Endothelial cell of umbilical vein (primary cell): Measurements from ENCODE around the gene CHMP2B. TPM values are rescaled to one million over a fixed set of nuclear protein-coding genes. Genes with fewer than 3 reads are reported as not detected.

Experiments used
- BruUV-seq: library from RNA; stranded (reverse); fragments of 400-500 nt; replicated peaks from 2 replicates; lab custom pipeline; 2021; lab: Mats Ljungman, UMichigan
- CTCF ChIA-PET: fragments of 300-600, 350-600 bp; sonication (Branson Sonifier 250); formaldehyde crosslinking; loops from one replicate; lab custom pipeline; 2021; ENCODE audit warnings: antibody characterized with exemption, inconsistent platforms; lab: Charles Lee
- POLR2A ChIA-PET: fragments of 300-600, 350-600 bp; sonication (Branson Sonifier 250); formaldehyde crosslinking; loops from one replicate; lab custom pipeline; 2021; ENCODE audit warnings: antibody characterized with exemption, inconsistent platforms; lab: Charles Lee
- DNase-seq: peaks from one replicate; pipeline ENCODE4 v3.0.0-alpha.2; 2011; ENCODE audit warnings: low read depth, low spot score
- FAIRE-seq: peaks from 2 replicates; lab custom pipeline; 2011; peaks lifted over from hg19 to GRCh38; lab: Jason Lieb, UNC
- H2AFZ ChIP-seq: 2 replicates; pipeline ENCODE4 v1.6.0; 2012; ENCODE audit warnings: low read depth, low read length, control low read depth, inconsistent platforms
- H3K27ac ChIP-seq: 2 replicates; pipeline ENCODE4 v1.5.1; 2011; ENCODE audit warnings: low read depth, mild to moderate bottlenecking, control low read depth, low read length, moderate library complexity; ENCODE audit not compliant: insufficient read depth
- H3K27me3 ChIP-seq, 2 experiments: 2 replicates each; pipeline versions ENCODE4 v1.6.0 to v1.6.1; 2011; ENCODE audit warnings: low read length in 2 of 2, mixed read lengths in 1 of 2; ENCODE audit not compliant: control insufficient read depth in 2 of 2, insufficient read depth in 2 of 2
- H3K36me3 ChIP-seq, 2 experiments: 2 replicates in 1 of 2; 3 replicates in 1 of 2; pipeline ENCODE4 v1.5.1; 2011; ENCODE audit warnings: low read length in 2 of 2, mild to moderate bottlenecking in 1 of 2, moderate library complexity in 1 of 2; ENCODE audit not compliant: control insufficient read depth in 2 of 2, insufficient read depth in 2 of 2; ENCODE audit errors: extremely low read depth in 1 of 2
- H3K4me1 ChIP-seq: 3 replicates; pipeline ENCODE4 v1.5.1; 2011; ENCODE audit warnings: mild to moderate bottlenecking, low read length; ENCODE audit not compliant: control insufficient read depth, insufficient read depth; ENCODE audit errors: extremely low read depth
- H3K4me2 ChIP-seq: 2 replicates; pipeline ENCODE4 v1.6.1; 2011; ENCODE audit warnings: low read length, control low read depth, mixed read lengths; ENCODE audit not compliant: insufficient read depth
- H3K4me3 ChIP-seq, 3 experiments: fragments of 200-600 bp in 1 of 3; sonication (generic), shearing (Covaris generic) in 1 of 3; replicated peaks in 1 of 3; 2 replicates each; pipeline ENCODE4 v1.5.1; 2011 to 2016; ENCODE audit warnings: control low read depth in 3 of 3, low read length in 3 of 3, mild to moderate bottlenecking in 2 of 3, inconsistent platforms in 1 of 3, low read depth in 1 of 3, moderate library complexity in 1 of 3; ENCODE audit not compliant: insufficient read depth in 1 of 3
- H3K79me2 ChIP-seq: 2 replicates; pipeline ENCODE4 v1.6.0; 2012; ENCODE audit warnings: low read length, inconsistent platforms; ENCODE audit not compliant: control insufficient read depth, insufficient read depth
- H3K9ac ChIP-seq: replicated peaks from 2 replicates; pipeline ENCODE3; 2011; ENCODE audit warnings: low read length, control low read depth; ENCODE audit not compliant: insufficient read depth; ENCODE audit errors: extremely low read depth
- H3K9me1 ChIP-seq: replicated peaks from 3 replicates; pipeline ENCODE4 v1.6.0; 2011; ENCODE audit warnings: mild to moderate bottlenecking, low read length; ENCODE audit not compliant: control insufficient read depth, insufficient read depth; ENCODE audit errors: extremely low read depth
- H3K9me3 ChIP-seq: replicated peaks from 2 replicates; pipeline ENCODE4 v1.5.1; 2012; ENCODE audit warnings: low read length, inconsistent platforms; ENCODE audit not compliant: control insufficient read depth, insufficient read depth
- H4K20me1 ChIP-seq: replicated peaks from 2 replicates; pipeline ENCODE3; 2011; ENCODE audit warnings: mild to moderate bottlenecking, low read length; ENCODE audit not compliant: control insufficient read depth, insufficient read depth; ENCODE audit errors: extremely low read depth
- FOS ChIP-seq: IDR thresholded peaks from 2 replicates; pipeline ENCODE4 v1.6.1; 2011; ENCODE audit warnings: mild to moderate bottlenecking, low read length, moderate library complexity, borderline replicate concordance; ENCODE audit not compliant: insufficient read depth
- GATA2 ChIP-seq: IDR thresholded peaks from 2 replicates; pipeline ENCODE4 v1.7.0; 2011; ENCODE audit warnings: low read depth, mild to moderate bottlenecking, moderate library complexity, mixed read lengths, low read length; ENCODE audit not compliant: insufficient read length, insufficient read depth
- JUN ChIP-seq: IDR thresholded peaks from 2 replicates; pipeline ENCODE4 v1.6.1; 2011; ENCODE audit warnings: borderline replicate concordance, low read depth; ENCODE audit not compliant: insufficient read length, insufficient read depth
- MYC ChIP-seq: IDR thresholded peaks from one replicate; pipeline ENCODE4 v1.6.1; 2011; ENCODE audit warnings: mild to moderate bottlenecking, low read depth, low read length
- POLR2A ChIP-seq: IDR thresholded peaks from 2 replicates; pipeline ENCODE4 v1.6.1; 2012; ENCODE audit warnings: low read depth, mild to moderate bottlenecking, control low read depth, low read length
- POLR2AphosphoS5 ChIP-seq: IDR thresholded peaks from 2 replicates; pipeline ENCODE4 v1.6.1; 2012; ENCODE audit warnings: low read depth, mild to moderate bottlenecking, control low read depth, low read length, moderate library complexity; ENCODE audit not compliant: insufficient read depth
- dilution Hi-C: fragments of 300-500 bp; cut with MboI; formaldehyde crosslinking; loops from one replicate; pipeline ENCODE4 v1.15.0; 2019; ENCODE audit warnings: low sequenced_read_pairs; ENCODE audit not compliant: extremely low pct_ligation_motif_present
- intact Hi-C: fragments of 100-400 bp; cut with micrococcal nuclease; formaldehyde crosslinking; loops from one replicate; pipeline ENCODE4 v1.10.0; 2022
- polyA plus RNA-seq, 4 experiments: library from polyadenylated mRNA; depleted of rRNA in 3 of 4; stranded (reverse) in 3 of 4; unstranded in 1 of 4; fragments of >200 nt; gene quantifications; 2 replicates each; pipeline versions ENCODE4 v1.2.1 to v1.2.3, GENCODE V29; 2011 to 2012; ENCODE audit warnings: missing spikeins in 1 of 4
- total RNA-seq: library from RNA; stranded (reverse); gene quantifications from 2 replicates; pipeline ENCODE4 v1.2.3, GENCODE V29; 2021

CHMP2B gene
- total and polyA plus RNA-seq, 2 donors (not counting 3 experiments of a cell fraction or from before 2014, with no cell fraction given): 6.8 to 22.0 TPM

GRCh38 chr3:87270908-87271700 lies 44.0 kb downstream of the CHMP2B start:
- CTCF ChIA-PET: interaction anchor here (0.7 to 5.9 kb wide), 8 partner anchors 11 to 907 kb away, joined by 3 to 67 read pairs (median 4); no protein-coding TSS in a partner anchor
- peak overlapping the region; percentile 78 for H3K4me2 ChIP-seq
- TF ChIP-seq FOS (peak; percentile 50), POLR2AphosphoS5 (peak; percentile 56), JUN (no peak), MYC (no peak), GATA2 (peak; percentile 28)
- no peaks in the 10 kb centered on the region for H3K9me1 ChIP-seq
- POLR2A ChIA-PET: no interaction called here
- H3K9me3 ChIP-seq: no peaks in the 10 kb centered on the region
- H3K4me3 ChIP-seq: no peak overlapping the region
- H3K79me2 ChIP-seq: no peaks in the 10 kb centered on the region
- peak; percentile 59 for DNase-seq
- peaks cover 15% of the 10 kb centered on the region for H3K4me1 ChIP-seq
- peak overlapping the region; percentile 37 for H2AFZ ChIP-seq
- FAIRE-seq: peak; percentile 71
- peak overlapping the region; percentile 39 for H3K9ac ChIP-seq
- intact Hi-C loops: loop anchor here (2.0 kb wide), 2 partner anchors 62 to 126 kb away; no protein-coding TSS in a partner anchor
- H4K20me1 ChIP-seq: no peaks in the 10 kb centered on the region
- TSS peak; percentile 45 for BruUV-seq
- peak overlapping the region; percentile 73 for H3K27ac ChIP-seq
- no peaks in the 10 kb centered on the region for H3K36me3 ChIP-seq
- dilution Hi-C loops: no loop called here
- H3K27me3 ChIP-seq: no peaks in the 10 kb centered on the region

- H3K27me3 ChIP-seq: no peaks in the 10 kb centered on the region
- H2AFZ ChIP-seq: no peak overlapping the region
- TF ChIP-seq POLR2A: no peak
- no peaks in the 10 kb centered on the region for H3K79me2 ChIP-seq
- no peaks in the 10 kb centered on the region for H3K36me3 ChIP-seq
- ChIA-PET POLR2A (no interaction called here), CTCF (interaction anchor here (2.0 to 5.9 kb wide), 2 partner anchors 13 to 231 kb away, joined by 7 to 67 read pairs; no protein-coding TSS in a partner anchor)
- no peak overlapping the region for H3K4me2 ChIP-seq
- peaks cover 15% of the 10 kb centered on the region for H3K4me1 ChIP-seq
- H3K27ac ChIP-seq: no peak overlapping the region
- no peaks in the 10 kb centered on the region for H4K20me1 ChIP-seq
- intact Hi-C loops (no loop called here), dilution Hi-C loops (no loop called here)
- FAIRE-seq (no peak), DNase-seq (no peak)
- no peaks in the 10 kb centered on the region for H3K9me1 ChIP-seq
- BruUV-seq: no TSS peak
- no peak overlapping the region for H3K4me3 ChIP-seq
- no peak overlapping the region for H3K9ac ChIP-seq
- no peaks in the 10 kb centered on the region for H3K9me3 ChIP-seq
Observed at GRCh38 chr3:87272718-87273341, 45.7 kb downstream of the CHMP2B start.
